Heart left ventricle (tissue), 13 donors: ENCODE results near the gene REL.

Experiments
- POLR2A ChIP-seq, 2 donors: fragments of 450-650 bp; IDR thresholded peaks; one replicate each; pipeline ENCODE4 v1.6.1; 2017; ENCODE audit warnings: antibody characterized with exemption in 2 of 2, mild to moderate bottlenecking in 2 of 2, moderate library complexity in 2 of 2
- TF ChIP-seq, protein P1 (sequence below), 12 donors: fragments of 200-600 bp; sonication (generic) in 4 of 12; IDR thresholded peaks; one replicate each; pipeline versions ENCODE4 v1.5.0 to v1.8.0; 2018 to 2022; ENCODE audit warnings: antibody characterized with exemption in 12 of 12, mild to moderate bottlenecking in 5 of 12
- donor health status: ischemic (EF 13 %, LVEDD 7.1; RV severe dilation, severe dysfunction).
- donor health status: DM: no; HTN: yes; CAD: no.
- donor health status: DM: no; HTN: no; CAD: no.
- donor health status: ischemic (EF 25% LVEDD 6.9; RV normal size, moderate dysfunction).
- donor health status: ischemic (EF 25% LVEDD 5.7; RV mildly dilated, moderate dysfunction).
- donor health status: ischemic (EF 35%, LVEDD 5.7; RV mildly dilated, moderate dysfunction).
- donor health status: nonischemic (EF 11% LVEDD 7.7; RV severe dilation, severe dysfunction).
- donor health status: DM: yes; HTN: yes; CAD: no.
- donor health status: PGD.
- donor health status: ischemic (EF 29% LVEDD 5.4; RV normal size, mild dysfunction).
- donor health status: nonischemic (EF 23%, LVEDD 6.1; RV moderate dilation, normal function).

DNA sequence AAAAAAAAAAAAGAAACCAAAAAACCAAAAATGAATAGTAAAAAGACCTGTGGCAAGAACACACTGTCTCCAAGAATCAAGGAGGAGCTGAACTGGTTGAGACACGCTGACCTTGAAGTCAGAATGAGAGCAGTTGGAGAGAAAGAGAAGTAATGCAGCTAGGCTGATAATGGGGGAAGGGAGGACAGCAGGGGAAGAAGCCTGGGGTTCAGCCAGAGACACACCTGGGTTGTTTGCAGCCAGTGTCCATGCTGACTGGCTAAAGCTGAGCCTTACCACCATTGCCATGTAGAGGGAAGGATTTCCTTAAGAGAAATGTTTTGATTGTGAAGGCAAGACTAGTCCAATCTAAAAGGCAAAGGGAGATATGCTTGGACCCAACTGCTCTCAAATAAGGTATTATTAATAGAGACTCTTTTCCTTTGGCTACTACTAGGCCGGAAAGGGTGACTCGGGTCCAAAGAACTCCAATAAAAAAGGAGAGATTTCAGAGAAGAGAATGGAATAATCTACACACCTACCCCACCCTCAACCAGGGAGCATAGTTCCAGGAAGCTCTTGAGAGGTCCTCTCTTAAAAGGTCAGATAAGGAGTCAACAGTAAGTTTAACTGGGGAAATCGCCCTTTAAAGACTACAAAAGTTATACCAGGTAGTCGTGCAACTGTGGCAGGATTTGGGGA lies 25.2 kb upstream of the REL start:
- TF ChIP-seq, protein P1, sequence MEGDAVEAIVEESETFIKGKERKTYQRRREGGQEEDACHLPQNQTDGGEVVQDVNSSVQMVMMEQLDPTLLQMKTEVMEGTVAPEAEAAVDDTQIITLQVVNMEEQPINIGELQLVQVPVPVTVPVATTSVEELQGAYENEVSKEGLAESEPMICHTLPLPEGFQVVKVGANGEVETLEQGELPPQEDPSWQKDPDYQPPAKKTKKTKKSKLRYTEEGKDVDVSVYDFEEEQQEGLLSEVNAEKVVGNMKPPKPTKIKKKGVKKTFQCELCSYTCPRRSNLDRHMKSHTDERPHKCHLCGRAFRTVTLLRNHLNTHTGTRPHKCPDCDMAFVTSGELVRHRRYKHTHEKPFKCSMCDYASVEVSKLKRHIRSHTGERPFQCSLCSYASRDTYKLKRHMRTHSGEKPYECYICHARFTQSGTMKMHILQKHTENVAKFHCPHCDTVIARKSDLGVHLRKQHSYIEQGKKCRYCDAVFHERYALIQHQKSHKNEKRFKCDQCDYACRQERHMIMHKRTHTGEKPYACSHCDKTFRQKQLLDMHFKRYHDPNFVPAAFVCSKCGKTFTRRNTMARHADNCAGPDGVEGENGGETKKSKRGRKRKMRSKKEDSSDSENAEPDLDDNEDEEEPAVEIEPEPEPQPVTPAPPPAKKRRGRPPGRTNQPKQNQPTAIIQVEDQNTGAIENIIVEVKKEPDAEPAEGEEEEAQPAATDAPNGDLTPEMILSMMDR (IDR thresholded peaks at IDR 0.05): no peak
- no peak for TF ChIP-seq POLR2A (IDR thresholded peaks at IDR 0.05)
